ENCODE data around the gene SGPL1.
"Not testable (repeated sequence)": the region's sequence is repeated elsewhere in the genome, so short reads cannot be mapped to it uniquely, and the experiment has no call there.

SGPL1 gene

GRCh38 chr10:70906031-70906783, 90.5 kb downstream of the SGPL1 start:
- no peak for DNase-seq (ENCODE audit: low read depth)

GRCh38 chr10:70906953-70907636, 91.3 kb downstream of the SGPL1 start:
- no peak for DNase-seq (ENCODE audit: low read depth)

GRCh38 chr10:70907637-70908405, 92.1 kb downstream of the SGPL1 start:
- DNase-seq (ENCODE audit: low read depth) = no peak

- no peak for DNase-seq (ENCODE audit: low read depth)
Measured at GRCh38 chr10:70908406-70909296, 92.9 kb downstream of the SGPL1 start.

GRCh38 chr10:70909326-70909935, 93.7 kb downstream of the SGPL1 start:
- no peak for DNase-seq (ENCODE audit: low read depth)

- DNase-seq (ENCODE audit: low read depth) = no peak
Measured at GRCh38 chr10:70910486-70911341, 95.0 kb downstream of the SGPL1 start.

- DNase-seq (ENCODE audit: low read depth) = no peak
Measured at GRCh38 chr10:70911386-70911785, 95.6 kb downstream of the SGPL1 start.

- no peak for DNase-seq (ENCODE audit: low read depth)
Measured at GRCh38 chr10:70912556-70912955, 96.8 kb downstream of the SGPL1 start.

- DNase-seq (ENCODE audit: low read depth) = no peak
Measured at GRCh38 chr10:70913191-70913892, 97.6 kb downstream of the SGPL1 start.

- DNase-seq (ENCODE audit: low read depth) = no peak
Measured at GRCh38 chr10:70913893-70914240, 98.1 kb downstream of the SGPL1 start.

- DNase-seq (ENCODE audit: low read depth) = no peak
Measured at GRCh38 chr10:70914316-70914864, 98.6 kb downstream of the SGPL1 start.

- no peak for DNase-seq (ENCODE audit: low read depth)
Measured at GRCh38 chr10:70915206-70915605, 99.5 kb downstream of the SGPL1 start.

GRCh38 chr10:70915806-70916205, 100.1 kb downstream of the SGPL1 start:
- DNase-seq (ENCODE audit: low read depth) = no peak

GRCh38 chr10:70916241-70916640, 100.5 kb downstream of the SGPL1 start:
- no peak for DNase-seq (ENCODE audit: low read depth)

- DNase-seq (ENCODE audit: low read depth) = no peak
Measured at GRCh38 chr10:70917226-70917625, 101.5 kb downstream of the SGPL1 start.

- no peak for DNase-seq (ENCODE audit: low read depth)
Measured at GRCh38 chr10:70917635-70918034, 101.9 kb downstream of the SGPL1 start.

GRCh38 chr10:70918851-70919530, 103.2 kb downstream of the SGPL1 start:
- DNase-seq (ENCODE audit: low read depth) = no peak

- not testable (repeated sequence) for DNase-seq (ENCODE audit: low read depth)
Measured at GRCh38 chr10:70919906-70920305, 104.2 kb downstream of the SGPL1 start.

- DNase-seq (ENCODE audit: low read depth) = no peak
Measured at GRCh38 chr10:70920519-70920918, 104.8 kb downstream of the SGPL1 start.

Data from activated T-cell treated with anti-CD3 and anti-CD28 coated beads for 1 hour (primary cell).